Retinal pigment epithelial cell (primary cell): Measurements from ENCODE around the gene ELMO1.

Experiments
- DNase-seq: peaks from one replicate; pipeline ENCODE4 v3.0.0-alpha.2; 2010; ENCODE audit warnings: low read depth
- H3K4me3 ChIP-seq: 2 replicates; pipeline ENCODE4 v1.5.1; 2011; ENCODE audit warnings: mild to moderate bottlenecking, low read length, control low read depth, moderate library complexity
- CTCF ChIP-seq: conservative IDR thresholded peaks from 2 replicates; pipeline ENCODE4 v1.5.1; 2011; ENCODE audit warnings: low read depth, low read length, control low read depth, inconsistent platforms

ELMO1 gene

DNA sequence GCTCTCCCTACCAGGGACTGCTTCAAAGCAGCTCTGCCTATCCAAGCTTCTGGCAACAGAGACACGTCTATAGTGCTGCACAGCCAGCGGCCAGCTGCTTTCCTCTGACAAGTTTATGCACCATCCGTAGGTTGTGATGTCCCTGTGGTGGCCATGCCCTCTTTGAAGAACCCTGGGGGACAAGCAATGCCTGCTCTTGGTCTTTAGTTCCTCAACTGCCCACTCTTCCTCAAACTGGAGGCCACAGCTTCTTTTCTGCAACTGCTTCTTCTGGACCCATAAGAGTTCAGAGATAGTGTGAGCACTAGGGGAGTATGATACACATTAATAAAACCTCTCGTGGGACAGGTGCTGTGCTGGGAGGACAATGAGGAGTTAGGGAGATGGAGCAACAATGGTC lies 164.9 kb downstream of the ELMO1 start:
- DNase-seq, result no peak

GRCh38 chr7:37282927-37283326 lies 165.7 kb downstream of the ELMO1 start:
- TF ChIP-seq CTCF, result no peak
- no peak overlapping the region for H3K4me3 ChIP-seq
- no peak for DNase-seq

More for the DNA sequence above, 164.9 kb downstream of the ELMO1 start:
- H3K4me3 ChIP-seq, result no peak overlapping the region
- TF ChIP-seq CTCF, result no peak

GRCh38 chr7:37282093-37282444 lies 166.6 kb downstream of the ELMO1 start:
- no peak for TF ChIP-seq CTCF
- H3K4me3 ChIP-seq, result no peak overlapping the region
- no peak for DNase-seq

DNA sequence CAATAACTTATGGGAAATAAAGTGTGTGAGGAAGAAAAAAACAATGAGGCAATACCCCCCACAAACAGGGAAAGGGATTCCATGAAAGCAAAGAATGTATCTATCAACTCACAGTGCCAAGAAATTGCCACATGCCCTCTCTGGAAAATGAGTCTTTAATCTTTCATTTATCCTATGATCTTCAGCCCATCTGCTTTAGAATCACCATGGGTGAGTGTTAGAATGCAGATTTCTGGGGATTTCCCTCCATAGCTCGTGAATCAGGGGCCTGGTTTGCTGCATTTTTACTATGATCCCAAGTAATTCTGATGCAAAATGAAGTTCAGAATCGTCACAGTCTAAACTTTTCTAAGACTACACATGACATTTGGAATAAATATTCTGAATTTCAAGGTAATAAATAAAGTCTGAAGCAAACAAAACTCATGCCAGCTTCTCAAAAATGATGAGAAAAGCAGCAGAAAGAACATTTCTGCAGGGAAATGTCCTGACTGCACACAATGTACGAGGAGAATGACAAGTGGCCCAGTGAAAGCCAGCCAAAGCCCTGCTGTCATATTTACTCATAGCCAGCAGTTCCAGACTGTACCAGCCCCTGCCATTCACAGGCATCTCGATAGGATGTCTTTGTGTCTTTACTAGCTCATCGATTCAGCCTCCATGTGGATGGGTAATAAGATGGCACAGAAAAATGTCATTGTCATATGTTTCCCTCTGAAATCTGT lies 167.1 kb downstream of the ELMO1 start:
- TF ChIP-seq CTCF, result no peak

GRCh38 chr7:37277513-37277912 lies 171.2 kb downstream of the ELMO1 start:
- H3K4me3 ChIP-seq, result no peak overlapping the region
- DNase-seq, result no peak
- TF ChIP-seq CTCF, result no peak

More for the DNA sequence above, 167.1 kb downstream of the ELMO1 start:
- no peak for DNase-seq
- no peak overlapping the region for H3K4me3 ChIP-seq

- no peak overlapping the region for H3K4me3 ChIP-seq
- no peak for DNase-seq
- TF ChIP-seq CTCF, result no peak
Observed at GRCh38 chr7:37275078-37275710, 173.5 kb downstream of the ELMO1 start.

- DNase-seq, result no peak
- H3K4me3 ChIP-seq, result no peak overlapping the region
- no peak for TF ChIP-seq CTCF
Observed at GRCh38 chr7:37273891-37274290, 174.8 kb downstream of the ELMO1 start.
